Keratinocyte (primary cell): Measurements from ENCODE around the gene TREH. TPM values are rescaled to one million over a fixed set of nuclear protein-coding genes. Genes with fewer than 3 reads are reported as not detected.

ENCODE experiments used
- DNase-seq: peaks from one replicate; pipeline ENCODE4 v3.0.0-alpha.2; 2011; ENCODE audit warnings: low read depth, missing footprints, low spot score
- FAIRE-seq: peaks from 2 replicates; lab custom pipeline; 2011; peaks lifted over from hg19 to GRCh38; lab: Jason Lieb, UNC
- H2AFZ ChIP-seq: 2 replicates; pipeline ENCODE4 v1.6.0; 2012; ENCODE audit warnings: low read length, control low read depth, inconsistent platforms; ENCODE audit not compliant: control insufficient read depth
- H3K27ac ChIP-seq: 2 replicates; pipeline ENCODE4 v1.5.1; 2011; ENCODE audit warnings: low read length; ENCODE audit not compliant: control insufficient read depth, insufficient read depth
- H3K27me3 ChIP-seq: 3 replicates; pipeline ENCODE4 v1.6.0; 2011; ENCODE audit warnings: low read length; ENCODE audit not compliant: control insufficient read depth, insufficient read depth; ENCODE audit errors: extremely low read depth
- H3K36me3 ChIP-seq, 2 experiments: 2 replicates in 1 of 2; 3 replicates in 1 of 2; pipeline ENCODE4 v1.5.1; 2011; ENCODE audit warnings: low read length in 2 of 2, mild to moderate bottlenecking in 1 of 2; ENCODE audit not compliant: control insufficient read depth in 2 of 2, insufficient read depth in 2 of 2; ENCODE audit errors: extremely low read depth in 1 of 2
- H3K4me1 ChIP-seq: 3 replicates; pipeline ENCODE4 v1.5.1; 2011; ENCODE audit warnings: low read length; ENCODE audit not compliant: control insufficient read depth, insufficient read depth; ENCODE audit errors: extremely low read depth
- H3K4me2 ChIP-seq: 3 replicates; pipeline ENCODE4 v1.6.0; 2011; ENCODE audit warnings: low read depth, low read length; ENCODE audit not compliant: control insufficient read depth, insufficient read depth; ENCODE audit errors: extremely low read depth
- H3K4me3 ChIP-seq, 3 experiments: fragments of 200-600 bp in 1 of 3; sonication (generic) in 1 of 3; 2 replicates in 2 of 3; 3 replicates in 1 of 3; pipeline ENCODE4 v1.5.1; 2011 to 2016; ENCODE audit warnings: low read length in 3 of 3, mild to moderate bottlenecking in 3 of 3, control low read depth in 2 of 3, inconsistent platforms in 1 of 3, low read depth in 1 of 3, mixed read lengths in 1 of 3, mixed run types in 1 of 3, moderate library complexity in 1 of 3; ENCODE audit not compliant: control insufficient read depth in 2 of 3, insufficient read depth in 2 of 3; ENCODE audit errors: extremely low read depth in 1 of 3
- H3K79me2 ChIP-seq: 2 replicates; pipeline ENCODE4 v1.6.0; 2012; ENCODE audit warnings: low read length; ENCODE audit not compliant: control insufficient read depth, insufficient read depth
- H3K9ac ChIP-seq: 3 replicates; pipeline ENCODE4 v1.6.0; 2011; ENCODE audit warnings: low read length; ENCODE audit not compliant: control insufficient read depth, insufficient read depth; ENCODE audit errors: extremely low read depth
- H3K9me1 ChIP-seq: 3 replicates; pipeline ENCODE4 v1.6.0; 2011; ENCODE audit warnings: low read length; ENCODE audit not compliant: control insufficient read depth, insufficient read depth; ENCODE audit errors: extremely low read depth
- H3K9me3 ChIP-seq: 2 replicates; pipeline ENCODE4 v1.5.1; 2012; ENCODE audit warnings: low read depth, low read length; ENCODE audit not compliant: control insufficient read depth
- H4K20me1 ChIP-seq: 3 replicates; pipeline ENCODE4 v1.6.0; 2011; ENCODE audit warnings: low read length; ENCODE audit not compliant: control insufficient read depth, insufficient read depth; ENCODE audit errors: extremely low read depth
- CTCF ChIP-seq, 3 experiments: IDR thresholded peaks in 1 of 3; conservative IDR thresholded peaks in 1 of 3; optimal IDR thresholded peaks in 1 of 3; 2 replicates in 2 of 3; 3 replicates in 1 of 3; pipeline versions ENCODE3 to v1.5.1; 2011; ENCODE audit warnings: low read length in 3 of 3, mild to moderate bottlenecking in 3 of 3, moderate library complexity in 2 of 3, control low read depth in 1 of 3, inconsistent platforms in 1 of 3; ENCODE audit not compliant: insufficient read depth in 2 of 3; ENCODE audit errors: extremely low read depth in 1 of 3
- EZH2 ChIP-seq: IDR thresholded peaks from one replicate; pipeline ENCODE4 v1.6.1; 2012; ENCODE audit warnings: inconsistent platforms, mild to moderate bottlenecking, low read length, moderate library complexity
- dilution Hi-C: fragments of 300-500 bp; cut with MboI; formaldehyde crosslinking; loops from one replicate; pipeline ENCODE4 v1.7.0; 2020; ENCODE audit warnings: low sequenced_read_pairs; ENCODE audit not compliant: extremely low pct_ligation_motif_present
- polyA plus RNA-seq, 5 experiments: library from polyadenylated mRNA; depleted of rRNA in 3 of 5; stranded (reverse) in 3 of 5; stranded (forward) in 1 of 5; unstranded in 1 of 5; fragments of >200 nt; gene quantifications; 1 replicate in 1 of 5; 2 replicates in 3 of 5; 3 replicates in 1 of 5; pipeline versions ENCODE4 v1.2.1 to v1.2.3, GENCODE V29; 2011 to 2012; ENCODE audit warnings: missing spikeins in 2 of 5, low read depth in 1 of 5, low replicate concordance in 1 of 5

The TREH gene
- polyA plus RNA-seq, 1 donor (not counting 4 experiments of a cell fraction or from before 2014, with no cell fraction given), result not detected

DNA sequence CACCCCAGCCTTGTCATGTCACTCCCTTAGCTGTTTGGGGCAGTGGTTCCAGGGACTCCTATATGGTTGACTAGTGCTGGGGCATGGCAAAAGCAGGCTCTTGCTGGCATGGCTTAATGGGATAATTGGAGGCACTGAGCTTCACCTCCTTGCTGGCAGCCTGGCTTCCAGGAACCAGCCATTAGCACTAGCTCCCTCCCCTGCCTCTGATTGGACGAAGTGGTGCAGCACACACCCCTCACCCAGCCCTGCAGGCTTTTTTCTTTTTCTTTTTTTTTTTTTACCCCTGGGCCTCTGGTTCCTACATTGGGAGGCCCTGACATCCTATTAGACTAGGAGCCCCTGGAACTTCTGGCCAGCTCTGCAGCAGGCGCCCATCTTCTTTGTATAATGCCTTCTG lies 53.5 kb downstream of the TREH start:
- Histone ChIP-seq H3K4me3 (no peak overlapping the region), H3K79me2 (peaks cover 9% of the 10 kb centered on the region), H3K9me1 (no peaks in the 10 kb centered on the region), H3K4me2 (no peak overlapping the region), H2AFZ (no peak overlapping the region), H3K27ac (no peak overlapping the region), H3K4me1 (peaks cover 66% of the 10 kb centered on the region), H3K27me3 (no peaks in the 10 kb centered on the region), H4K20me1 (no peaks in the 10 kb centered on the region), H3K9ac (no peak overlapping the region), H3K36me3 (peaks cover 17 to 25% of the 10 kb centered on the region in 2 experiments), H3K9me3 (no peaks in the 10 kb centered on the region)
- dilution Hi-C loops, result no loop called here
- no peak for FAIRE-seq
- DNase-seq, result no peak
- TF ChIP-seq CTCF (optimal IDR thresholded peaks at IDR 0.05 in 1 of 3, IDR thresholded peaks at IDR 0.05 in 1 of 3, conservative IDR thresholded peaks at IDR 0.05 in 1 of 3; ENCODE audit: extremely low read depth in 1 of 3, insufficient read depth in 2 of 3, low read length in 3 of 3), result no peak
- no peak for TF ChIP-seq EZH2

- no peaks in the 10 kb centered on the region for H3K9me1 ChIP-seq
- peaks cover 68% of the 10 kb centered on the region for H3K4me1 ChIP-seq
- FAIRE-seq, result peak; percentile 44
- no peaks in the 10 kb centered on the region for H3K9me3 ChIP-seq
- H3K36me3 ChIP-seq, result peaks cover 17 to 25% of the 10 kb centered on the region in 2 experiments
- no peak overlapping the region for H2AFZ ChIP-seq
- H3K27me3 ChIP-seq, result no peaks in the 10 kb centered on the region
- dilution Hi-C loops, result no loop called here
- H4K20me1 ChIP-seq, result no peaks in the 10 kb centered on the region
- H3K9ac ChIP-seq, result no peak overlapping the region
- peak overlapping the region; percentile 44 for H3K4me2 ChIP-seq
- H3K79me2 ChIP-seq, result peaks cover 9% of the 10 kb centered on the region
- H3K27ac ChIP-seq, result peak overlapping the region; percentile 27
- H3K4me3 ChIP-seq, result peak overlapping the region in 1 of 3 experiments; percentile 28
- no peak for DNase-seq
- TF ChIP-seq CTCF (optimal IDR thresholded peaks at IDR 0.05 in 1 of 3, IDR thresholded peaks at IDR 0.05 in 1 of 3, conservative IDR thresholded peaks at IDR 0.05 in 1 of 3; ENCODE audit: extremely low read depth in 1 of 3, insufficient read depth in 2 of 3, low read length in 3 of 3) (no peak), EZH2 (no peak)
Measured at GRCh38 chr11:118625036-118625690, 54.3 kb downstream of the TREH start.
